ENCODE measurements around the gene CTNNA3. TPM values are rescaled to one million over a fixed set of nuclear protein-coding genes. Genes with fewer than 3 reads are reported as not detected.

Gene CTNNA3
- total RNA-seq, 1 experiment from 2014 or later = 0.02 TPM

DNA sequence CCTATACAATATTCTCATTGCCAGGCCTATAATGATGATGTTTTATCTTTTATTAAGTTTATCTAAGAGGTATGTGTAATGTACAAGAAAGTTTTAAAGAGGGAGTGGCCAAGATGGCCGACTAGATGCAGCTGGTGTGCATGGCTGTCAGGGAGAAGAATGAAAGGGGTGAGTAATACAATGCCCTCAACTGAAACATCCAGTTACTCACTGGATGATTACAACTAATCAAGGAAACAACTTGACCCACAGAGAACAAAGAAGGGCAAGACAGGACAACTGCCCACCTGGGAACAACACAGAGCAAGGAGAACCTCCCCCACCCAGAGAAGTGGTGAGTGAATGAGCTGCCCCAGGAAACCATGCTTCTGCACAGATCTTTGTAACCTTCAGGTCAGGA lies 1650.1 kb downstream of the CTNNA3 start:
- POLR2A ChIA-PET = no interaction called here
- no peaks in the 10 kb centered on the region for H3K9me3 Mint-ChIP-seq (ENCODE audit: unreplicated experiment)
- no peaks in the 10 kb centered on the region for H3K36me3 Mint-ChIP-seq (ENCODE audit: insufficient read depth, unreplicated experiment)
- H3K27me3 Mint-ChIP-seq (ENCODE audit: insufficient read depth, unreplicated experiment) = no peaks in the 10 kb centered on the region
- no peak for TF ChIP-seq CTCF (IDR thresholded peaks at IDR 0.05; ENCODE audit: unreplicated experiment)
- CTCF ChIA-PET = no interaction called here
- no peak overlapping the region for H3K4me3 Mint-ChIP-seq (ENCODE audit: unreplicated experiment)
- peak; percentile 1 for DNase-seq (ENCODE audit: unreplicated experiment)
- H3K4me1 Mint-ChIP-seq (ENCODE audit: insufficient read depth, unreplicated experiment) = no peaks in the 10 kb centered on the region
- intact Hi-C loops (cut with micrococcal nuclease) = no loop called here
- no TSS peak for BruUV-seq (replicated peaks)
- H3K27ac Mint-ChIP-seq (ENCODE audit: low read depth, unreplicated experiment) = no peak overlapping the region

- no peak for TF ChIP-seq CTCF (IDR thresholded peaks at IDR 0.05; ENCODE audit: unreplicated experiment)
- ChIA-PET CTCF (no interaction called here), POLR2A (no interaction called here)
- Mint-ChIP-seq H3K36me3 (ENCODE audit: insufficient read depth, unreplicated experiment) (no peaks in the 10 kb centered on the region), H3K4me1 (ENCODE audit: insufficient read depth, unreplicated experiment) (no peaks in the 10 kb centered on the region), H3K27ac (ENCODE audit: low read depth, unreplicated experiment) (no peak overlapping the region), H3K9me3 (ENCODE audit: unreplicated experiment) (no peaks in the 10 kb centered on the region), H3K27me3 (ENCODE audit: insufficient read depth, unreplicated experiment) (no peaks in the 10 kb centered on the region), H3K4me3 (ENCODE audit: unreplicated experiment) (no peak overlapping the region)
- intact Hi-C loops (cut with micrococcal nuclease) = no loop called here
- no TSS peak for BruUV-seq (replicated peaks)
- DNase-seq (ENCODE audit: unreplicated experiment) = no peak
Measured at GRCh38 chr10:66041771-66042170, 1654.2 kb downstream of the CTNNA3 start.

DNA sequence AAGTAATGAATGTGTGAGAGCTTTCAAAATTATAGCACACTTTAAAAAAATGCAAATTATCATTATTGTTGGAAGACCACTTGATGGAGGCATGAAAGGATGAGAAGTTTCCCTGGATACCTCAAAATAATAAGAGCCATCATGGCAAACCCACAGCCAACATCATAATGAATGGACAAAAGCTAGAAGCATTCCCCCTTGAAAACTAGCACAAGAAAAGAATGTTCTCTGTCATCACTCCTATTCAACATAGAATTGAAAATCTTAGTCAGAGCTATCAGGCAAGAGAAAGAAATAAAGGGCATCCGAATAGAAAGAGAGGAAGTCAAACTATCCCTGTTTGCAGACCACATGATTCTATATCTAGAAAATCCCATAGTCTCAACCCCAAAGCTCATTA lies 1657.4 kb downstream of the CTNNA3 start:
- no TSS peak for BruUV-seq (replicated peaks)
- ChIA-PET POLR2A (interaction anchor here (0.6 kb wide), 1 partner anchor 405 kb away, joined by 3 read pairs; no protein-coding TSS in a partner anchor), CTCF (no interaction called here)
- no peak for DNase-seq (ENCODE audit: unreplicated experiment)
- Mint-ChIP-seq H3K27ac (ENCODE audit: low read depth, unreplicated experiment) (no peak overlapping the region), H3K4me1 (ENCODE audit: insufficient read depth, unreplicated experiment) (no peaks in the 10 kb centered on the region), H3K4me3 (ENCODE audit: unreplicated experiment) (no peak overlapping the region), H3K27me3 (ENCODE audit: insufficient read depth, unreplicated experiment) (no peaks in the 10 kb centered on the region), H3K9me3 (ENCODE audit: unreplicated experiment) (no peaks in the 10 kb centered on the region), H3K36me3 (ENCODE audit: insufficient read depth, unreplicated experiment) (no peaks in the 10 kb centered on the region)
- no peak for TF ChIP-seq CTCF (IDR thresholded peaks at IDR 0.05; ENCODE audit: unreplicated experiment)
- intact Hi-C loops (cut with micrococcal nuclease) = no loop called here

DNA sequence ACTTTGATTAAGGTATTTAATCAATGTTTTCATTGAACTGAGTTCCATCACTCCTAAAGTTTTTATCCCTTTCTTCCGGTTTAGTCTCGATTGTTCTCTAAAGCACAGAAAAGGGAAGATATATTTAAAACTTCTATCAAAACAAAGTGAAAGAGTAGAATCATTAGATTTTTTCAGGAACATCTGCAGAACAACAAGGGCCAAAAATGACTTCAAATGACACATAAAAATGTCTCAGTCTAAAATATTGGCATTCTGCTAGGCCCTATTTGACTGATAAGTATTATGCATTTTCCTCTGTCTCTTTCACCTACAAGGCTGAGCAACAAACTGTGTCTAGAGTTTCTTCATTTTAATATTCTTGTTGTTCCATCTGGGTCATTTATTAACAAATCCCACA lies 1669.7 kb downstream of the CTNNA3 start:
- H3K36me3 Mint-ChIP-seq (ENCODE audit: insufficient read depth, unreplicated experiment) = no peaks in the 10 kb centered on the region
- intact Hi-C loops (cut with micrococcal nuclease) = no loop called here
- no peak overlapping the region for H3K4me3 Mint-ChIP-seq (ENCODE audit: unreplicated experiment)
- no peak for TF ChIP-seq CTCF (IDR thresholded peaks at IDR 0.05; ENCODE audit: unreplicated experiment)
- no TSS peak for BruUV-seq (replicated peaks)
- POLR2A ChIA-PET = no interaction called here
- no peak overlapping the region for H3K27ac Mint-ChIP-seq (ENCODE audit: low read depth, unreplicated experiment)
- no peaks in the 10 kb centered on the region for H3K4me1 Mint-ChIP-seq (ENCODE audit: insufficient read depth, unreplicated experiment)
- CTCF ChIA-PET = no interaction called here
- H3K9me3 Mint-ChIP-seq (ENCODE audit: unreplicated experiment) = no peaks in the 10 kb centered on the region
- H3K27me3 Mint-ChIP-seq (ENCODE audit: insufficient read depth, unreplicated experiment) = no peaks in the 10 kb centered on the region
- DNase-seq (ENCODE audit: unreplicated experiment) = no peak
